Measurements from ENCODE around the gene MILR1. TPM values are rescaled to one million over a fixed set of nuclear protein-coding genes. Genes with fewer than 3 reads are reported as not detected.

The MILR1 gene
- total RNA-seq = 17.8 TPM
- 2.2 TPM for polyA plus RNA-seq (ENCODE audit: insufficient read depth, low read depth, low replicate concordance)
- long read RNA-seq, donor 1 = 0 reads
- long read RNA-seq, donor 2 = 0 reads
- long read RNA-seq, donor 3 = 0 reads
- long read RNA-seq, donor 4 = 0 reads
- long read RNA-seq, donor 5 = 0 reads
- long read RNA-seq, donor 6 = 0 reads
- long read RNA-seq, donor 7, partial matches to known transcripts = 3 of 5 reads
- long read RNA-seq, donor 7, other reads (novel, unspliced or antisense) = 1 of 5 reads
- long read RNA-seq, donor 8 = 0 reads
- long read RNA-seq, donor 9 = 0 reads
- long read RNA-seq, donor 10, partial matches to known transcripts = 0 of 1 reads
- long read RNA-seq, donor 10, other reads (novel, unspliced or antisense) = 0 of 1 reads

GRCh38 chr17:64448665-64449512 is at the start of gene MILR1:
Gene MILR1, plus strand, starts transcription at chr17:64449115. Its CDS starts 54 bp downstream, at chr17:64449169.
- Histone ChIP-seq H3K4me3 (ENCODE audit: low read length in 3 of 3) (no peak within 1 kb of the TSS), H3K36me3 (ENCODE audit: control insufficient read depth in 2 of 3, insufficient read depth in 3 of 3, low read length in 3 of 3) (no peaks in the 10 kb centered on the region), H3K9me3 (ENCODE audit: control insufficient read depth in 2 of 3, insufficient read depth in 1 of 3, low read length in 3 of 3) (no peaks in the 10 kb centered on the region), H3K9ac (ENCODE audit: low read length in 3 of 3) (no peak within 1 kb of the TSS), H3K27ac (ENCODE audit: low read depth in 2 of 2, low read length in 2 of 2) (peak within 1 kb of the TSS in 1 of 2 donors; percentile 32), H3K4me1 (ENCODE audit: control insufficient read depth in 2 of 3, insufficient read depth in 2 of 3, low read depth in 1 of 3, low read length in 3 of 3) (no peaks in the 10 kb centered on the region), H3K27me3 (ENCODE audit: control insufficient read depth, insufficient read depth, low read length) (no peaks in the 10 kb centered on the region)
- no peak for DNase-seq
- intact Hi-C loops (cut with DNase I) = no loop called here
- TF ChIP-seq CTCF (IDR thresholded peaks at IDR 0.05; ENCODE audit: borderline replicate concordance, extremely low read depth, insufficient read depth) = no peak
- no peak for FAIRE-seq

- no peaks in the 10 kb centered on the region for H3K9me3 ChIP-seq (ENCODE audit: control insufficient read depth in 2 of 3, insufficient read depth in 1 of 3, low read length in 3 of 3)
- H3K27me3 ChIP-seq (ENCODE audit: control insufficient read depth, insufficient read depth, low read length) = no peaks in the 10 kb centered on the region
- FAIRE-seq (no peak), DNase-seq (no peak)
- TF ChIP-seq CTCF (IDR thresholded peaks at IDR 0.05; ENCODE audit: borderline replicate concordance, extremely low read depth, insufficient read depth) = no peak
- no peaks in the 10 kb centered on the region for H3K4me1 ChIP-seq (ENCODE audit: control insufficient read depth in 2 of 3, insufficient read depth in 2 of 3, low read depth in 1 of 3, low read length in 3 of 3)
- H3K4me3 ChIP-seq (ENCODE audit: low read length in 3 of 3) = no peak overlapping the region
- no peak overlapping the region for H3K9ac ChIP-seq (ENCODE audit: low read length in 3 of 3)
- intact Hi-C loops (cut with DNase I) = no loop called here
- H3K36me3 ChIP-seq (ENCODE audit: control insufficient read depth in 2 of 3, insufficient read depth in 3 of 3, low read length in 3 of 3) = no peaks in the 10 kb centered on the region
- no peak overlapping the region for H3K27ac ChIP-seq (ENCODE audit: low read depth in 2 of 2, low read length in 2 of 2)
These were observed 49.2 kb upstream of the MILR1 start for GRCh38 chr17:64399767-64400156.

GRCh38 chr17:64400642-64401041 is 48.3 kb upstream of the MILR1 start:
- intact Hi-C loops (cut with DNase I) = no loop called here
- FAIRE-seq (no peak), DNase-seq (no peak)
- no peaks in the 10 kb centered on the region for H3K4me1 ChIP-seq (ENCODE audit: control insufficient read depth in 2 of 3, insufficient read depth in 2 of 3, low read depth in 1 of 3, low read length in 3 of 3)
- no peak overlapping the region for H3K9ac ChIP-seq (ENCODE audit: low read length in 3 of 3)
- TF ChIP-seq CTCF (IDR thresholded peaks at IDR 0.05; ENCODE audit: borderline replicate concordance, extremely low read depth, insufficient read depth) = no peak
- H3K27ac ChIP-seq (ENCODE audit: low read depth in 2 of 2, low read length in 2 of 2) = no peak overlapping the region
- H3K27me3 ChIP-seq (ENCODE audit: control insufficient read depth, insufficient read depth, low read length) = no peaks in the 10 kb centered on the region
- no peaks in the 10 kb centered on the region for H3K9me3 ChIP-seq (ENCODE audit: control insufficient read depth in 2 of 3, insufficient read depth in 1 of 3, low read length in 3 of 3)
- no peaks in the 10 kb centered on the region for H3K36me3 ChIP-seq (ENCODE audit: control insufficient read depth in 2 of 3, insufficient read depth in 3 of 3, low read length in 3 of 3)
- H3K4me3 ChIP-seq (ENCODE audit: low read length in 3 of 3) = no peak overlapping the region

Measured in kidney (tissue), 22 donors.